SHP77 (cell line): ENCODE results near the gene CAMK1.

Experiments used
- DNase-seq, 2 experiments: peaks; one replicate each; lab custom pipeline; 2025; lab: John Stamatoyannopoulos, UW

Gene CAMK1

DNA sequence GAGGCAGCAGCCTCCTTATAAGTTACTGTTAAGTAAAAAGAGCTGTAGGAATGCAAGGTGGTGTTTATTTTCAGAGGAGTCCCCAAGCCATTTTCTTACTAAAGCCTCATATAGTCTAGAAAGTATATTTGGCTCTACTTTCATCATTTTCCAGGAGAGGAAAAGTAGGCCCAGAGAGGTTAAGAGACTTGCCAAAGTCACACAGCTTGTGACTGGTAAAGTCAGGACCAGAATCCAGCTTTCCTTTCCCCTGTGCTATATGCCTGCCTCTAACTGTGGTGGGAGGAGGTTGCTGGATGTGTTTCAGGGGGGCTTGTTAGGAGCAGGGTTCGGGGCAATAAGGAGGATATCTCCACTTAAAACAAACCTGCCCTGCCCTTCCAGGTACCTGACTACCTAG, 27.2 kb downstream of the CAMK1 start:
- DNase-seq = no peak

GRCh38 chr3:9739181-9739580, 30.6 kb downstream of the CAMK1 start:
- no peak for DNase-seq

DNA sequence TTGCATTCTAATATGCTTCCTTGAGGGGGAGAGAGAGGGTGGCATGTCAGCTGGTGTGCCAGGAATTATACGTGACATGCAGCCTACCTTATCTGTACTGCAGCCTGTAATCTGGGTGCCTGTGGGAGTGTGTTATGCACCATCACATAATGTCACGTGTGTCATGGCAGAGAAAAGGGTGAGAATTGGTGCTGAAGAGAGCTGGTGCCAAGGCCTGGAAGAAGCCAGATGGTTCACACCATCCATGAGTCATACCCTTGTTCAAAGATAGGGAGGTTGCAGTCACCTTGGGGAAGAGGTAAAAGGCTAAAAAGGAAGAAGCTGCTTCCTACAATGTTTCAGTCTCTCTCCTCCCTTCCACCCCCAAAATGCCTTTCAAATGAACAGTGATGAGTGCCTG, 32.9 kb downstream of the CAMK1 start:
- no peak for DNase-seq

- no peak for DNase-seq
Observed at GRCh38 chr3:9732740-9733115, 37.0 kb downstream of the CAMK1 start.

- DNase-seq = peak in 1 of 2 experiments; percentile 8
Observed at GRCh38 chr3:9732080-9732739, 37.5 kb downstream of the CAMK1 start.

DNA sequence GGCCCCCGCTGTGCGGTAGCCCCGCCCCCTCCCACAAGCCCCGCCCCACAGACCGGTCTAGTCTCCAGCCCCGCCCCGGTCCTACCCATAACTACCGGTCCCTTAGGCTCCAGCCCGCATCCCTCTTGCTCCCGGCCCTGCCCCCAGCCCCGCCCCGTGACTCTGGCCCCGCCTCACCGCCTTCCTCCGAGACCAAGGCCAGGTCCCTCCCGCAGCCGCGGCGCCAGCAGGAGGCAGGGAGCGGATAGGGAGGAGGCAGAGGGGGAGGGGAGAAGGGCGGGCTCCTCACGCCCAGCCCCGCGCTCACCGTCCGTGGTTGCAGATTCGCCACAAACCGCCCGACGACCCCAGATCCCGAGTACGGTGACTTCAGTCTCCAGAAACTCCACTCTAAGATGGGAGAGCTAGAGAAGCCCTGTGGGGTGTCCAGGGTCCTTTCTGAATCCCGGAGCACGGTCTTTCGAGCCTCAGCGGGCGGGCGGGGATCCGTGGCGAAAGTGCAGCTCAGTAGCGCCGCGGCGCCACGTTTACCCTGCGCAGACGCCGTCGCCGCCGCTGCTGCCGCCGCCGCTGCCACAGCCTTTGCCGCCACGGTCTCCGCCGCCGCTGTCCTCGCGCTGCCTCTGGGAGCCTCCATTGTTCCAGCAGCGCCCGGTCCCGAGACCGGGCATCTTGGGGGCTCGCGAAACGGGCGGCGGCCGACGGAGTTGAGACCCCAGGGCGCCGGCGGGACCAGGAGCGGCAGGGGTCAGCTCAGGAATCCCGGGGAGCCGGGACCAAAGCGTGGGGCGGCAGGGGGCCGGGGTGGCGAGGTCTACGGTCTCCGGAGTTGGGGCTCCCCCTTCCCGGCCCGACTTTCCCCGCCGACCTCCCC, 38.3 kb downstream of the CAMK1 start, which contains the start of gene BRPF1:
Gene BRPF1, plus strand, starts transcription at position 530 of the 874 bp plus-strand sequence. CDS start 2,406 bp downstream, outside the sequence.
- peak; percentile 94 to 98 for DNase-seq

DNA sequence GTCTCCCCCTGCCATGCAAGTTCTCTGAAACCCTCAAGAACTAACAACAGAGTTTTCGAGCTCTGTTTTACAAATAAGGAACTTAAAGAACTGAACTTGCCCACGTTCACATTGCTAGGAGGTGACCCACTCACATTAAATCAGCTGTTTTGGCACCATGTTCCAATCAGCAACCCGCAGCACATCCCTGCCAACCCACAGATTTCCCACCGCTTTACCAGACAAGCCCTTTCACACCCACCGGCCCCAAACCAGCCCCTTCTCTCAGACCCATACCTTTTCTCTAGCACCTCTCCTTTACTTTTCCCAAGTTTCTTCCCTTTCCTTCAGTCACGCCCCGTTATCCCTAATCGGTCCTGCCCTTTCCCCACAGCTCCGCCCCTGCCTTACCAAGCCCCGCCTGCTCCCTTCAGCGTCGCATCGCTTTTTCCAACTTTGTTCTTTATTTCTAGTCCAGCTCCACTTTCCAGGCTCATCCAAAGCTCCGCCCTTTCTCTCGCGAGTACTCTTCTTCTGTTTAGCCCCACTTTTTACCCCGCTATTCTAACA, 39.0 kb downstream of the CAMK1 start:
- peak in 1 of 2 experiments; percentile 83 for DNase-seq

GRCh38 chr3:9729419-9729818, 40.3 kb downstream of the CAMK1 start:
- no peak for DNase-seq

GRCh38 chr3:9727743-9728142, 42.0 kb downstream of the CAMK1 start:
- no peak for DNase-seq

- peak in 1 of 2 experiments; percentile 8 for DNase-seq
Observed at GRCh38 chr3:9727041-9727595, 42.6 kb downstream of the CAMK1 start.

DNA sequence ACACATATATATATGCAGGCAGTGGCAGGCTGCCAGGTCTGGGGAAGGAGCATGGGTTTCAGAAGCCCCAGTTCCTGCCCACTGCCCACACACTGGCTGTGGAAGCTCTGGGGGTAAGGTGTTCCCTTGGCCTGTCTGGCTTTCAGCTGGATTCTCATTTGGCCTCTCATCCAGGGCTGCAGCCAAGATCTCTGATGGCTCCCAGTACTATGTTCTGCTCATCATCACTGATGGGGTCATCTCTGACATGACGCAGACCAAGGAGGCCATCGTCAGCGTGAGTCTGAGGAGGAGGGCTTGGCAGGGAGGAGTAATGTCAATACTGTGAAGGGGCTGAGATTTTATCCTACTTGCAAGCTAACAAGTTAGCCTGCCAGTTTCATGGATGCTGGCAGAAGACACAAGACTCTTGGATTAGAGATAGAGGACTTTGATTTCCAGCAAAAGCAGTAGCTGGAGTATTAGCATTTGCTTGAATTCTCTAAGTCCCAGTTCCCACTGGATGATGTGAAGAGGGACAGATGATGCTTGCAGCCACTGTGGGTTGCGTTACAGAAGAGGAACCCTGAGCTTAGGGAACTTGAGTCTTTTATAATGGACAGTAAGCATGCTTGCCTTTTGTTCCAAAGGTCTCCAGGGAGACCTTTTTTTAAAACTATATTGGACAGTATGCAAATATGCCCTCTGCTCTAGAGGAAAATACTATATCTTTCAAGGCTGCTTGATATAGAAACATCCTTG, 43.8 kb downstream of the CAMK1 start:
- no peak for DNase-seq

- no peak for DNase-seq
Observed at GRCh38 chr3:9721700-9722060, 48.1 kb downstream of the CAMK1 start.

DNA sequence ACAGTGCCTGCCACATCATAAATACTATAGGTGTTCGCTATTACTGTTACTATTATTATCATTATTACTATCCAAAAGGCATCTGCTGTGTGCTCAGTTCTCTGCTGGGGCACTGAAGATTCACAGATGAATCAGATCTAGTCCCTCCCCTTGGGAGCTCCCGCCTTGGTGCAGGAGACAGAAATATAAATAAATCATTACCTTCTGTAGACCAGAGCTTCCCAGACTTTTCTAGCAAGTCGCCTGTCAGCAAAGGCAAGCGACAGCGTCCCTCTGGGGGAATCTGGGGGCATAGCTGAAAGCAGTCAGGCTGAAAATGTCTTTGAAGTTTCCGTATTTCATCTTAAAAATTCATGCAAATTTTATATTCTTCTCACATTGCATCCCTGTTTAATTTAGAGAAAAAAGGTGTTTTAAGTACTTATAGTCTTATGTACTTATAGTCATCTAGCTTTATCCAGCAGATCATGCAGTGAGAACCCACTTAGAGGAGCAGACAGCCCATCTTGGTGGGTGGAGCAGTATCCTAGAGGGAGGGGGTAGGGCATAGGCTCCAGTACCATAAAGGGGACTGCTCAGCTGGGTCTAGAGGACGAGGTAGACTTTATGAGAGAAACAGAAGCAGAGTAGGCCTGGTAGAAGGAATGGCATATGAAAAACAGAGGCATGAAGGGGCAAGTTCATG, 48.6 kb downstream of the CAMK1 start:
- DNase-seq = no peak

GRCh38 chr3:9718118-9718517, 51.6 kb downstream of the CAMK1 start:
- no peak for DNase-seq

- DNase-seq = no peak
Observed at GRCh38 chr3:9717563-9717962, 52.2 kb downstream of the CAMK1 start.

- no peak for DNase-seq
Observed at GRCh38 chr3:9716801-9717555, 52.8 kb downstream of the CAMK1 start.

- DNase-seq = peak in 1 of 2 experiments; percentile 17
Observed at GRCh38 chr3:9715764-9716437, 53.8 kb downstream of the CAMK1 start.

DNA sequence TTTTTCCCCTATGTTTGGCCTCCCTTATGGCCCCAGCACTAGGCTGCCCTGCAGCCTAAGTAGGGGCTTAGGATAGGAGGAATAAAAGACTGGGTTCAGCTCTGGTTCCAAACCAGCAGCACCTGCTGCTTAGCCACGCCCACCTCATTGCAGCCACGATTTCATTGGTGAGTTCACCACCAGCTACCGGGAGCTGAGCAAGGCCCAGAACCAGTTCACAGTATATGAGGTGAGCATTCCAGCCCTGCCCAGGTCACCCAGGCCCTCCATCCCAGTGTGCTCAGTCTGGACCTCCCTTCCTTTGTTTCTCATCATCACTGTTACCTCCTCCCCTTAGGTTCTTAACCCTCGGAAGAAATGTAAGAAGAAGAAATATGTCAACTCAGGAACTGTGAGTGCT, 54.6 kb downstream of the CAMK1 start:
- peak; percentile 5 to 8 for DNase-seq

GRCh38 chr3:9713142-9713541, 56.6 kb downstream of the CAMK1 start:
- DNase-seq = no peak

DNA sequence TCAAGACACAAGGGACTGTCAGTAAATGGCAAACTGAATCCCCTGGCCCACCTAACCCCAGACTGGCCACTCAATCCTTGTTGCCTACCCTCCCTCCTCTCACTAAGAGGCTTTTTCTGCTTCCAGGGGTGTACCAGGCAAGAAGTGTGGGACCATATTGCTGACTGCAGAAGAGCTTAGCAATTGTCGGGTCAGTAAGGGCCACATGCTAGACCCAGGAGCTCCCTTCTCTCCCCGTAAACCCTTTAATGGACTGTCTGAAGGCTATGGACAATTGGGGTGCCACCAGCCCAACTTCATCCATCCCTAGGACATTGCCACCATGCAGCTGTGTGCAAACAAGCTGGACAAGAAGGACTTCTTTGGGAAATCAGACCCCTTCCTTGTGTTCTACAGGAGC, 57.3 kb downstream of the CAMK1 start:
- no peak for DNase-seq
